GM21360 (cell line): ENCODE measurements around the gene GUSB.
"Not testable (repeated sequence)": the region's sequence is repeated elsewhere in the genome, so short reads cannot be mapped to it uniquely, and the experiment has no call there.

Source experiments
- ATAC-seq: cut with Tn5 transposase; IDR thresholded peaks from one replicate; pipeline ENCODE4 v1.9.1; 2021; ENCODE audit warnings: mild to moderate bottlenecking, moderate library complexity; ENCODE audit not compliant: unreplicated experiment

GUSB gene

GRCh38 chr7:65981965-65982792 is at the start of gene GUSB:
GUSB (minus strand) TSS chr7:65982213; CDS start chr7:65982183, 30 bp downstream.
- peak; percentile 83 for ATAC-seq

GRCh38 chr7:66028342-66028741 is 46.3 kb upstream of the GUSB start:
- not testable (repeated sequence) for ATAC-seq

GRCh38 chr7:66016131-66016461 is 34.1 kb upstream of the GUSB start:
- no peak for ATAC-seq

- no peak for ATAC-seq
Measured at GRCh38 chr7:66015440-66016130, 33.6 kb upstream of the GUSB start.

GRCh38 chr7:66013938-66014337 is 31.9 kb upstream of the GUSB start:
- ATAC-seq = no peak

GRCh38 chr7:66007232-66007631 is 25.2 kb upstream of the GUSB start:
- no peak for ATAC-seq

- ATAC-seq = not testable (repeated sequence)
Measured at GRCh38 chr7:66005115-66005671, 23.2 kb upstream of the GUSB start.

- not testable (repeated sequence) for ATAC-seq
Measured at GRCh38 chr7:66000823-66001417, 18.9 kb upstream of the GUSB start.

- not testable (repeated sequence) for ATAC-seq
Measured at GRCh38 chr7:65994984-65995383, 13.0 kb upstream of the GUSB start.

- ATAC-seq = no peak
Measured at GRCh38 chr7:65992526-65992925, 10.5 kb upstream of the GUSB start.

- not testable (repeated sequence) for ATAC-seq
Measured at GRCh38 chr7:65991829-65992228, 9.8 kb upstream of the GUSB start.

GRCh38 chr7:65989694-65990080 is 7.7 kb upstream of the GUSB start:
- ATAC-seq = no peak

GRCh38 chr7:65988503-65988902 is 6.5 kb upstream of the GUSB start:
- ATAC-seq = not testable (repeated sequence)

- ATAC-seq = no peak
Measured at GRCh38 chr7:65988084-65988483, 6.1 kb upstream of the GUSB start.

- no peak for ATAC-seq
Measured at GRCh38 chr7:65983965-65984658, 2.1 kb upstream of the GUSB start.

- ATAC-seq = peak; percentile 67
Measured at GRCh38 chr7:65980478-65981250, 1.3 kb downstream of the GUSB start.

- no peak for ATAC-seq
Measured at GRCh38 chr7:65979583-65980477, 2.2 kb downstream of the GUSB start.

- no peak for ATAC-seq
Measured at GRCh38 chr7:65978891-65979582, 3.0 kb downstream of the GUSB start.
